ENCODE measurements around the gene RBCK1.
A peak's percentile ranks its signal among the peaks of the same experiment; 100 is the strongest.

DNA sequence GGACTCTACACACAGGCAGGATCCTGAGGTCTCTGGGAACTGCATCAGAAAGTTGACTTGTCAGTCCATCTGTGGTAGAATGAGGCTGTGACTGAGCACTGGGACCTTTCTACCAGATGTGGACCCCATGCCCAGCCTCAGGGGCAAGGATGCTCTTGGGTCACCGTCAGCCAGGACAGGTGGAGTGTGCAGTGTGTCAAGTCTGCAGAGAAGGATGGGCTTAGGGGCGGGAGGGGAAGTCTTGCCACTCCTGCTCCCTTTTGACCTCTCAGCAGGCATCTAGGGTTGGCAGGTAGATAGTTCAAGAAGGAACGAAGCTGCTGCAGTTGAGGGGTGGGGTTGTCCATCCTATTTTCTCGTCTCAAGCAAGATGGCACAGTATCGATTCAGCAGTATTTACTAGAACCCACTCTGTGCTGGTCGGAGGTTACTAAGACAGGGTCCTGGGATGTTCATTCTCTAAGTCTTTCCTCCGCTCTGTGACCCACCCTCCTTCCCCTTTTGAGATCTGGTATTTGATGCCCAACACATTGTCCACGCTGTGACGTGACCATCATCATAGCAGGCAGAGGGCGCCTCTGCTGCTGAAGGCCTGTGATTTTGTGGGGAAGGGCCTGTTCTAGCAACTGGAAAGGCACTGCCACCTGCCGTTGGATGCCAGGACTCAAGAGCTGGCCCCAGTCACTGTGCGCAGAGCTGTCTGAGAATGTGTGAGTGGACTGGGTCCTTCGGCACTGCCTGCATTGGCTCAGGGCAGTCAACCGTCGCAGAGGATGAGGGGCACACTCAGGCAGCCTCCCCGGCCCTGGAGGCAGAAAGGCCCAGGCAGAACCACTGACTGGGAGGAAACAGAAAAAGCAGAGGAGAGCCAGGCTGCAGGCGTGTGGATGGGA is 23.2 kb downstream of the RBCK1 start:
- TF ChIP-seq ZBTB33 (IDR thresholded peaks at IDR 0.05) (no peak), EZH2 (IDR thresholded peaks at IDR 0.05; ENCODE audit: borderline replicate concordance, control insufficient read depth, low read depth, low read length) (no peak), SRF (IDR thresholded peaks at IDR 0.05; ENCODE audit: low read depth in 2 of 2, low read length in 2 of 2) (no peak), MXI1 (IDR thresholded peaks at IDR 0.05; ENCODE audit: low read depth, low read length) (no peak), GABPA (IDR thresholded peaks at IDR 0.05; ENCODE audit: low read depth) (no peak), TBL1XR1 (IDR thresholded peaks at IDR 0.05; ENCODE audit: low read depth, low read length) (no peak), POLR2A (IDR thresholded peaks at IDR 0.05; ENCODE audit: low read depth, low read length) (peak; percentile 18), SPI1 (IDR thresholded peaks at IDR 0.05; ENCODE audit: borderline replicate concordance, insufficient read depth, low read depth, low read length) (no peak)
- TF ChIP-seq, protein P1, sequence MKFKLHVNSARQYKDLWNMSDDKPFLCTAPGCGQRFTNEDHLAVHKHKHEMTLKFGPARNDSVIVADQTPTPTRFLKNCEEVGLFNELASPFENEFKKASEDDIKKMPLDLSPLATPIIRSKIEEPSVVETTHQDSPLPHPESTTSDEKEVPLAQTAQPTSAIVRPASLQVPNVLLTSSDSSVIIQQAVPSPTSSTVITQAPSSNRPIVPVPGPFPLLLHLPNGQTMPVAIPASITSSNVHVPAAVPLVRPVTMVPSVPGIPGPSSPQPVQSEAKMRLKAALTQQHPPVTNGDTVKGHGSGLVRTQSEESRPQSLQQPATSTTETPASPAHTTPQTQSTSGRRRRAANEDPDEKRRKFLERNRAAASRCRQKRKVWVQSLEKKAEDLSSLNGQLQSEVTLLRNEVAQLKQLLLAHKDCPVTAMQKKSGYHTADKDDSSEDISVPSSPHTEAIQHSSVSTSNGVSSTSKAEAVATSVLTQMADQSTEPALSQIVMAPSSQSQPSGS (IDR thresholded peaks at IDR 0.05; ENCODE audit: low read length), result no peak
- TF ChIP-seq, protein P2, sequence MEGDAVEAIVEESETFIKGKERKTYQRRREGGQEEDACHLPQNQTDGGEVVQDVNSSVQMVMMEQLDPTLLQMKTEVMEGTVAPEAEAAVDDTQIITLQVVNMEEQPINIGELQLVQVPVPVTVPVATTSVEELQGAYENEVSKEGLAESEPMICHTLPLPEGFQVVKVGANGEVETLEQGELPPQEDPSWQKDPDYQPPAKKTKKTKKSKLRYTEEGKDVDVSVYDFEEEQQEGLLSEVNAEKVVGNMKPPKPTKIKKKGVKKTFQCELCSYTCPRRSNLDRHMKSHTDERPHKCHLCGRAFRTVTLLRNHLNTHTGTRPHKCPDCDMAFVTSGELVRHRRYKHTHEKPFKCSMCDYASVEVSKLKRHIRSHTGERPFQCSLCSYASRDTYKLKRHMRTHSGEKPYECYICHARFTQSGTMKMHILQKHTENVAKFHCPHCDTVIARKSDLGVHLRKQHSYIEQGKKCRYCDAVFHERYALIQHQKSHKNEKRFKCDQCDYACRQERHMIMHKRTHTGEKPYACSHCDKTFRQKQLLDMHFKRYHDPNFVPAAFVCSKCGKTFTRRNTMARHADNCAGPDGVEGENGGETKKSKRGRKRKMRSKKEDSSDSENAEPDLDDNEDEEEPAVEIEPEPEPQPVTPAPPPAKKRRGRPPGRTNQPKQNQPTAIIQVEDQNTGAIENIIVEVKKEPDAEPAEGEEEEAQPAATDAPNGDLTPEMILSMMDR (IDR thresholded peaks at IDR 0.05 in 2 of 3, conservative IDR thresholded peaks at IDR 0.05 in 1 of 3; ENCODE audit: control insufficient read depth in 2 of 3, extremely low read depth in 1 of 3, insufficient read depth in 1 of 3, low read depth in 3 of 3, low read length in 3 of 3), result peak; percentile 20 to 63 (median 63); a peak in 5 of 6 replicates
- TF ChIP-seq, protein P3, sequence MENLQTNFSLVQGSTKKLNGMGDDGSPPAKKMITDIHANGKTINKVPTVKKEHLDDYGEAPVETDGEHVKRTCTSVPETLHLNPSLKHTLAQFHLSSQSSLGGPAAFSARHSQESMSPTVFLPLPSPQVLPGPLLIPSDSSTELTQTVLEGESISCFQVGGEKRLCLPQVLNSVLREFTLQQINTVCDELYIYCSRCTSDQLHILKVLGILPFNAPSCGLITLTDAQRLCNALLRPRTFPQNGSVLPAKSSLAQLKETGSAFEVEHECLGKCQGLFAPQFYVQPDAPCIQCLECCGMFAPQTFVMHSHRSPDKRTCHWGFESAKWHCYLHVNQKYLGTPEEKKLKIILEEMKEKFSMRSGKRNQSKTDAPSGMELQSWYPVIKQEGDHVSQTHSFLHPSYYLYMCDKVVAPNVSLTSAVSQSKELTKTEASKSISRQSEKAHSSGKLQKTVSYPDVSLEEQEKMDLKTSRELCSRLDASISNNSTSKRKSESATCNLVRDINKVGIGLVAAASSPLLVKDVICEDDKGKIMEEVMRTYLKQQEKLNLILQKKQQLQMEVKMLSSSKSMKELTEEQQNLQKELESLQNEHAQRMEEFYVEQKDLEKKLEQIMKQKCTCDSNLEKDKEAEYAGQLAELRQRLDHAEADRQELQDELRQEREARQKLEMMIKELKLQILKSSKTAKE (IDR thresholded peaks at IDR 0.05; ENCODE audit: low read depth, poor library complexity, severe bottlenecking), result no peak

Measured in GM12878 (cell line).